Thymus (tissue), 11 donors: ENCODE results near the gene NFIC. TPM values are rescaled to one million over a fixed set of nuclear protein-coding genes. Genes with fewer than 3 reads are reported as not detected.

Experiments
- DNase-seq, 9 donors: peaks; one replicate each; pipeline ENCODE4 v3.0.0-alpha.2; 2013; ENCODE audit warnings: low spot score in 9 of 9, low read depth in 6 of 9, missing footprints in 1 of 9
- H3K27ac ChIP-seq, 2 donors: one replicate each; pipeline ENCODE4 v1.5.1; 2013; ENCODE audit warnings: control low read depth in 1 of 2, low read depth in 1 of 2, low read length in 1 of 2, mild to moderate bottlenecking in 1 of 2, moderate library complexity in 1 of 2
- H3K27me3 ChIP-seq, 2 donors: one replicate each; pipeline ENCODE4 v1.5.1; 2013; ENCODE audit warnings: low read length in 1 of 2; ENCODE audit not compliant: control insufficient read depth in 2 of 2, insufficient read depth in 1 of 2
- H3K36me3 ChIP-seq, 2 donors: one replicate each; pipeline ENCODE4 v1.5.1; 2013; ENCODE audit warnings: low read length in 1 of 2, mild to moderate bottlenecking in 1 of 2, moderate library complexity in 1 of 2; ENCODE audit not compliant: control insufficient read depth in 2 of 2, insufficient read depth in 2 of 2
- H3K4me1 ChIP-seq, 2 donors: one replicate each; pipeline ENCODE4 v1.5.1; 2013; ENCODE audit warnings: low read length in 2 of 2; ENCODE audit not compliant: control insufficient read depth in 2 of 2, insufficient read depth in 2 of 2
- H3K4me3 ChIP-seq, 2 donors: one replicate each; pipeline ENCODE4 v1.5.1; 2013; ENCODE audit warnings: low read length in 2 of 2, control low read depth in 1 of 2, mild to moderate bottlenecking in 1 of 2
- H3K9me3 ChIP-seq, 2 donors: one replicate each; pipeline ENCODE4 v1.5.1; 2013; ENCODE audit warnings: low read length in 1 of 2, mild to moderate bottlenecking in 1 of 2; ENCODE audit not compliant: control insufficient read depth in 2 of 2, insufficient read depth in 1 of 2
- WGBS: extraction: QIAGEN DNeasy Blood & Tissue Kit; methylation state at CpG from one replicate; pipeline ENCODE4 v1.1.7; 2013; 5-methylcytosine and 5-hydroxymethylcytosine counted together
- polyA plus RNA-seq: library from polyadenylated mRNA; stranded (reverse); fragments of 200-250 nt; gene quantifications from one replicate; pipeline ENCODE4 v1.2.3, GENCODE V29; 2013
- total RNA-seq: library from RNA; stranded (reverse); fragments of 120-200 nt; gene quantifications from one replicate; pipeline ENCODE4 v1.2.4, GENCODE V29; 2013
- donor health status: healthy.

Gene NFIC
- total and polyA plus RNA-seq, 2 donors, result 2.1 to 17.0 TPM

DNA sequence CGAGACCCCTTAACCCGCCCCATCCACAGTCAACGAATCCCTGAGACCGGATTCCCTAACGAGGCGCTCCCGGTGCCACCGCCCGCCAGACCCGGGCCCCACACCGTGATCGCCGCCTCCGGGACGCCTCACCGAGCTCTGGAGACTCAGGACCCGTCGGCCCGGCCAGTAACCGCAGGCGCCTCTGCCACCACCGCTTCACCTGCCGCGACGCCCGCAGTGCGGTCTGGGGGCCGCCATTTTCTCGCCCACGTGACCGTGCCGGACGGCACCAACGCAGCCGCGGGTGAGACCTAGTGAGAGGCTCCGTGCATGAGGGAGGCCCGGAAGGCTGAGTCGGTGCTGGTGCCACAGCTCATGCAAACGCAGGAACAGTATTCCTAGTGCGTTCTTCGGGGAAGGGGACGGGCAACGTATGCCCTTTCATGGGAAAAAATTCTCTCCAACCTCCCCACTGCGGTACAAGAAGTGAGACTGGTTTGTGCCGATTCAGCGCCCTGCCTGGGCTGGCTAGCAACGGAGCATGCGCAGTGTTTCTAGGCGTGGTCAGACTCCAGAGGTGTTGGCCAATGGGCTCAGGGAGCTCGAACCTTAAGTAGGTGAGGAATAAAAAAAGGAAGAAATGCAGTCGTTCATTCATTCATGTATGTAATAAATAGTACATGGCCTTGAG is 134.2 kb downstream of the NFIC start, which contains the start of gene DOHH:
Gene DOHH (minus strand): TSS at position 246 of the 673 bp plus-strand sequence. CDS start 3,860 bp downstream, outside the sequence.
- peak within 1 kb of the TSS; percentile 67 to 82 for H3K4me3 ChIP-seq
- under 1% methylated on average over 52 of the region's 52 CpGs for WGBS

DNA sequence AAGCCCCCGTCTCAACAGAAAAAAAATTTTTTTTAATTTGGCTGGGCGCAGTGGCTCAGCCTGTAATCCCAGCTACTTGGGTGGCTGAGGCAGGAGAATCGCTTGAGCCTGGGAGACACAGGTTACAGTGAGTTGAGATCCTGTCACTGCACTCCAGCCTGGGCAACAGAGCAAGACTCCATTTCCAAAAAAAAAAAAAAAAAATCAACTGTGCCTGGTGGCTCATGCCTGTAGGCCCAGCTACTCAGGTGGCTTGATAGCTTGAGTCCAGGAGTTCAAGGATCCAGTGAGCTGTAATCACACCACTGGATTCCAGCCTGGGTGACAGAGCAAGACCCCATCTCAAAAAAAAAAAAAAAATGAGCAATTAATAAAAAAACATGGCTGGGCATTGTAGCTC is 135.4 kb downstream of the NFIC start:
- H3K27ac ChIP-seq, result no peak overlapping the region
- 97% methylated on average over 3 of the region's 3 CpGs for WGBS

More for the DNA sequence above, 134.2 kb downstream of the NFIC start, which contains the start of gene DOHH:
- Histone ChIP-seq H3K4me1 (peaks cover 5 to 25% of the 10 kb centered on the region in 2 donors), H3K27ac (peak within 1 kb of the TSS; percentile 89), H3K36me3 (peaks cover 8 to 9% of the 10 kb centered on the region in 2 donors), H3K27me3 (no peaks in the 10 kb centered on the region), H3K9me3 (peaks cover 0 to 2% of the 10 kb centered on the region in 2 donors)
- peak; percentile 92 to 99 (median 97) for DNase-seq

DNA sequence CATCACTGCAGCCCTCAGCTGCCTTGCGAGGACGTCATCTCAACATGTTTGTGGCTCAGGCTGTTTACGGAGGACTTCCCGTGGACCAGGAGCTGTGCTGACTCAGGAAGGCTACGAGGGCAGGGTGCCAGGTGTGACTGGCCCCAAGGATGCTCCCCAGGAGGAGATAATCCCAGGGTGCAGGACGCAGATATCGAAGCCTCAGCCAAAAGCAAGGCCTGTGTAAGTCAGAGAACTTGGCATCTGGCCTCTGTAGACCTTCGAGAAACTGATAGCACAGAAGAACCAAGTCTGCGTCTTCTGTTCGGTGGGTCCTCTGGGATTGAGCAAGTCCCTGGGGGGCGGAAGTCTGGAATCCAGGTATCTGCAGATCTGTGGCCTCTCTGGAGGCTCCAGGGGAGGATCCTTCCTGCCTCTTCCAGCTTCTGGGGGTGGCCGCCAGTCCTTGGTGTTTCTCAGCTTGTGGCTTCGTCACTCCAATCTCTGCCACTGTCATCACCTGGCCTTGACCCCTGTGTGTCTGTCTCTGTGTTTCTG is 136.7 kb downstream of the NFIC start:
- 94% methylated on average over 13 of the region's 13 CpGs for WGBS
- DNase-seq, result no peak
- H3K27ac ChIP-seq, result no peak overlapping the region
- no peaks in the 10 kb centered on the region for H3K27me3 ChIP-seq
- no peak overlapping the region for H3K4me3 ChIP-seq
- H3K36me3 ChIP-seq, result peaks cover 0 to 3% of the 10 kb centered on the region in 2 donors
- H3K4me1 ChIP-seq, result peaks cover 12 to 40% of the 10 kb centered on the region in 2 donors
- H3K9me3 ChIP-seq, result peaks cover 1 to 2% of the 10 kb centered on the region in 2 donors

More for the DNA sequence above, 135.4 kb downstream of the NFIC start:
- DNase-seq, result no peak
- peaks cover 0 to under 1% of the 10 kb centered on the region in 2 donors for H3K36me3 ChIP-seq
- no peaks in the 10 kb centered on the region for H3K27me3 ChIP-seq
- H3K4me3 ChIP-seq, result no peak overlapping the region
- peaks cover 1 to 2% of the 10 kb centered on the region in 2 donors for H3K9me3 ChIP-seq
- H3K4me1 ChIP-seq, result peaks cover 5 to 30% of the 10 kb centered on the region in 2 donors

DNA sequence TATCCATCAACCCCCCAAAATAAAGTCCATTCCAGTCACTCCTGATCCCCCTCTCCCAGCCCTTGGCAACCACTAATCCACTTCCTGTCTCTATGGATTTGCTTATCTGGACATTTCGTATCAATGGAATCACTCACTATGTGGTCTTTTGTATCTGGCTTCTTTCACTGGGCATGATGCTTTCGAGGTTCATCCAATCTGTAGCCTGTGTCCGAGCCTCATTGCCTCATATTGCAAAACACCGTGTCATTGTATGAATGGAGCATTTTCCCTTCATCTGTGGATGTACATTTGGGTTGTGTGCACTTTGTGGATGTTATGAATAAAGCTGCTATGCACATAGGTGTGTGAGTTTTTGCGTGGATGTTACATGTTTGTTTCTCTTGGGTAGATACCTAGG is 138.4 kb downstream of the NFIC start:
- Histone ChIP-seq H3K4me3 (no peak overlapping the region), H3K36me3 (peaks cover 13 to 16% of the 10 kb centered on the region in 2 donors), H3K4me1 (peaks cover 10 to 40% of the 10 kb centered on the region in 2 donors), H3K27ac (no peak overlapping the region), H3K27me3 (no peaks in the 10 kb centered on the region), H3K9me3 (peaks cover 1 to 2% of the 10 kb centered on the region in 2 donors)
- WGBS, result 95% methylated on average over 5 of the region's 5 CpGs
- no peak for DNase-seq

DNA sequence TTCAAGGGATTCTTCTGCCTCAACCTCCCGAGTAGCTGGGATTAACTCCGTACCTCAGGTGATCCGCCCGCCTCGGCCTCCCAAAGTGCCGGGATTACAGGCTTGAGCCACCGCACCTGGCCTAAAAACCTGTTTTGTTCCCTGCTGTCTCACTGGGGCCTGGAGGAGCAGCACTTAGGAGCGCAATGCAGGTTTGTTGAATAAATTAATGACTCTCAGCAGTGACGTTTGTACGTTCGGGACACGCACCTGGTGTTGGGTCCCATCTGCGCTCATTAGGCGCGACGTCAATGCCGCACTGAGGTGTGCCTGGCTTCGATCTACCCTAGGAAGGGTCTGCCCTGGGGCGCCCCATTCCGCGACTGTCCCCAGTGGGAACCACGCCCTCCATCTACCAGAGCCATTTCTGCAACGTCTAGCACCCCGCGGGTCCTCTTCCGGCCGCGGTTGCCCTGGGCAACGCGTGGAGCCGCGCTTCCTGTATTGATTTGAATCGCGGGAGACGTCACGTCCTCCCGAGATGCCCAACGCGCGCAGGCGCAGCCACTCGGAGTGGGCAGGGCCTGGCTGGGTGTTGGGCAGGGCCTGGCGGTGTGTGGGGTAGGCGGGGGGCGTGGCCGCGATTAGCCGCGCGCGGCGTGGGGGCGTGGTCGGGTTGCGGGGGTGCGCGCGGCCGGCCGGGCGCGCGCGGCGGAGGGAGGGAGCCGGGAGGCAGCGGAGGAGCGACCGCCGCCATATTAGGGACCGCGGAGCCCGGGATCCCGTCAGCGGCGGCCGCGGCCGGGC is 139.4 kb downstream of the NFIC start, which contains the start of gene FZR1:
Gene FZR1 (plus strand): TSS at position 714 of the 786 bp plus-strand sequence. CDS start 16,679 bp downstream, outside the sequence.
- peaks cover 7 to 33% of the 10 kb centered on the region in 2 donors for H3K4me1 ChIP-seq
- peak within 1 kb of the TSS; percentile 86 to 91 for H3K27ac ChIP-seq
- peaks cover 1 to 2% of the 10 kb centered on the region in 2 donors for H3K9me3 ChIP-seq
- peaks cover 22 to 25% of the 10 kb centered on the region in 2 donors for H3K36me3 ChIP-seq
- H3K27me3 ChIP-seq, result no peaks in the 10 kb centered on the region
- H3K4me3 ChIP-seq, result peak within 1 kb of the TSS; percentile 77 to 78
- peak; percentile 93 to 100 (median 99) for DNase-seq
- 1% methylated on average over 79 of the region's 79 CpGs for WGBS

DNA sequence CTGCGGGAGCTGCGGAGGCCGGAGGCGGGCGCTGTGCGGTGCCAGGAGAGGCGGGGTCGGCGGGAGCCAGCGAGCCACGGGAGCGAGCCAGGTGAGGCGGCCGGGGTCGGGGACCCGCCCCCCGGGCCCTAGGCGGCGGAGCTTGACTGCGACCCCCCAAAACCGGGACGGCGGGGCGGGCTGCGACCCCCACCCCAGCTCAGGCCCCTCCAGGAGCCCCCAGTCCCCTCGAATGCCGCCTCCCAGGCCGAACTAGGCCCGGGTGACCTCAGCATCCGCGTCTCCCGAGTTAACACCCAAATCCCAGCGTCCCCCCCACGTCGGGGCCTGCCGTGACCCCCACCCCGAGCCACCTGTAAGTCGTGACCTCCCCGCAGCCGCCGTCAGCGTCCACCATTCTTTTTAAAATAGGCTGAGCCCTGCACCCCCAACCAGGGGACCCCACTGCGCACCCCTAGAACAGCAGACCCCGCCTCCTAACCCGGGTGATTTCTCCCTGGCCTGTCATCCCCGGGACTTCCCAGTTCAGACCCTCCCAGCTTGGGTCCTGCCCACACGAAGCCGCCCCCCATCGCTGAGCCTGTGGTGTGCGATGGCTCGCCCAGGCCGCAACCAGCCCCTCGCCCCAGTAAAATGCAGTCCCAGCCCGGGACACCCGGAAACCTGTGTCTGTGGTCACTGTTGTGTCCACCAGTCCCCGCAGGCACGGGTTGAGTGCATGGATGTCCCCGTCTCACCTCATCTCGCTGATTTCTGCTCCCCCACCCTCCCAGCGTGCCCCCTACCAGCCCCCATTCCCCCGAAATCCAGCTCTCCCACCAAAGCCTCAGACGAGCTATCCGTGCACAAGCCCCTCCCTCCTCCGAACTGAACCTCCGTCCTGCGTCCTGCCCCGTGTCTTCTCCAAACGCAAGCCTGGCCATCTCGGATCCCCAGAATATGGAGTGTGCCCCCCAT is 140.3 kb downstream of the NFIC start:
- peaks cover 0 to 1% of the 10 kb centered on the region in 2 donors for H3K9me3 ChIP-seq
- H3K4me1 ChIP-seq, result peaks cover 7 to 28% of the 10 kb centered on the region in 2 donors
- peak in 1 of 9 donors; percentile 28 for DNase-seq
- H3K36me3 ChIP-seq, result peaks cover 27 to 33% of the 10 kb centered on the region in 2 donors
- H3K4me3 ChIP-seq, result peak overlapping the region; percentile 74 to 77
- under 1% methylated on average over 69 of the region's 69 CpGs for WGBS
- peak overlapping the region; percentile 1 to 84 for H3K27ac ChIP-seq
- H3K27me3 ChIP-seq, result no peaks in the 10 kb centered on the region

DNA sequence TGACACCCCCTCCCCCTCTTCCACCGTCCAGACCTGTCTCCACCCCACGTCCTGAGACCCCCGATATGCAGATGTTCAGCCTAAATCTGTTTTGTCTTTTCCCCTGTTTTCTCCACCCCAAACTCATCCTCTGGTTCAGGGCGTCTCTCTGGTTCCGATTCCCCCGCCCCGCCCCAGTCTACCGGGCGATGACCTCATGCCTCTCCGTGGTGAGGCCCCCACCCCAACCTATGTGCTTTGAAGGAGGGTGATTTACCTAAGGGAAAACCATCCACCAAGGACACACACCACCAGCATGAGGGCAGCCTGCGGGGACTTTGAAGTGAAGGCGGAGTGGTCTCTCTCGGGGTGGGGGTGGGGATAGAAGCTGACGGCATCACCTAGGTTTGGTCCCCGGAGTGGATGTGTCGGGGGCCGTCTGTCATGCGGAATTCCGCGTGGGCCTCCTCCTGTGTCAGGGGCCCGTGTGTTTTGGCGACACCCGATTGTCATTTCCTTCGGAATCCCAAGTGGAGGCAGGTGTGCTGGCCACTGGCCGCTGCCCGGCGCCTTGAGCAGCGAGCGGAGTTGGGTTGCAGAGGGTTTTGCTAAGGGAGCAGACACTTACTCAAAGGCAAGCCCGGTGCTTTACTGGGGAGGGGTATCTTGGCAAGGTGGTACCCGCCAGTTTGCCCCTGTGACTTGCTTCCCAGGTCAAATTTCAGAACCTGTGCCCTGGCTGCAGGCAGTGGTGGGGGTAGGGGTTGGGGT is 141.2 kb downstream of the NFIC start:
- H3K36me3 ChIP-seq, result peaks cover 27 to 42% of the 10 kb centered on the region in 2 donors
- no peaks in the 10 kb centered on the region for H3K27me3 ChIP-seq
- peaks cover 7 to 28% of the 10 kb centered on the region in 2 donors for H3K4me1 ChIP-seq
- peak overlapping the region in 1 of 2 donors; percentile 52 for H3K27ac ChIP-seq
- peak overlapping the region; percentile 74 to 77 for H3K4me3 ChIP-seq
- H3K9me3 ChIP-seq, result peaks cover 0 to 1% of the 10 kb centered on the region in 2 donors
- WGBS, result 74% methylated on average over 31 of the region's 31 CpGs
- DNase-seq, result no peak
